DOHH2 (cell line): ENCODE data around the gene THRB.

Experiments
- H3F3A ChIP-seq: fragments of 200-600 bp; sonication (generic), shearing (Covaris generic); 2 replicates; pipeline ENCODE4 v1.6.0; 2016; ENCODE audit warnings: antibody characterized with exemption, mild to moderate bottlenecking; ENCODE audit not compliant: control insufficient read depth, insufficient read depth
- H3K27ac ChIP-seq: fragments of 200-600 bp; sonication (generic); 2 replicates; pipeline ENCODE4 v1.5.1; 2014; ENCODE audit warnings: low read depth, mild to moderate bottlenecking, low read length, moderate library complexity
- H3K27me3 ChIP-seq: fragments of 200-600 bp; sonication (generic); 2 replicates; pipeline ENCODE4 v1.6.1; 2014; ENCODE audit warnings: mild to moderate bottlenecking, low read length, mixed read lengths; ENCODE audit not compliant: control insufficient read depth
- H3K36me3 ChIP-seq: fragments of 200-600 bp; sonication (generic); 2 replicates; pipeline ENCODE4 v1.6.1; 2014; ENCODE audit warnings: mild to moderate bottlenecking, low read length, moderate library complexity, mixed read lengths; ENCODE audit not compliant: control insufficient read depth
- H3K4me1 ChIP-seq: fragments of 200-600 bp; sonication (generic); 2 replicates; pipeline ENCODE4 v1.6.1; 2014; ENCODE audit warnings: mild to moderate bottlenecking, low read length, mixed read lengths; ENCODE audit not compliant: control insufficient read depth
- H3K4me2 ChIP-seq: fragments of 200-600 bp; sonication (generic); 2 replicates; pipeline ENCODE4 v1.6.0; 2014; ENCODE audit warnings: mild to moderate bottlenecking, low read length, moderate library complexity
- H3K4me3 ChIP-seq: fragments of 200-600 bp; sonication (generic); 2 replicates; pipeline ENCODE4 v1.5.1; 2014; ENCODE audit warnings: mild to moderate bottlenecking, low read length, mixed read lengths
- H3K79me2 ChIP-seq: fragments of 200-600 bp; sonication (generic); 2 replicates; pipeline ENCODE4 v1.6.1; 2014; ENCODE audit warnings: mild to moderate bottlenecking, low read length, mixed read lengths; ENCODE audit not compliant: control insufficient read depth
- H3K9me2 ChIP-seq: fragments of 200-600 bp; sonication (generic); replicated peaks from 2 replicates; pipeline ENCODE4 v1.6.1; 2014; ENCODE audit warnings: mild to moderate bottlenecking, low read length, mixed read lengths; ENCODE audit not compliant: control insufficient read depth
- H3K9me3 ChIP-seq: fragments of 200-600 bp; sonication (generic); 2 replicates; pipeline ENCODE4 v1.6.1; 2014; ENCODE audit warnings: antibody characterized with exemption, low read length, mixed read lengths; ENCODE audit not compliant: control insufficient read depth, insufficient read depth
- H4K20me1 ChIP-seq: fragments of 200-600 bp; sonication (generic); 2 replicates; pipeline ENCODE4 v1.6.0; 2014; ENCODE audit warnings: low read depth, mild to moderate bottlenecking, antibody characterized with exemption, low read length, moderate library complexity; ENCODE audit not compliant: control insufficient read depth, insufficient read depth
- EZH2phosphoT487 ChIP-seq: fragments of 200-600 bp; sonication (generic); IDR thresholded peaks from 2 replicates; pipeline ENCODE4 v1.6.1; 2017; ENCODE audit warnings: borderline replicate concordance, mild to moderate bottlenecking, antibody characterized with exemption, low read length, moderate library complexity, mixed read lengths
- TF ChIP-seq, protein P1 (sequence below): fragments of 200-600 bp; sonication (generic); IDR thresholded peaks from one replicate; pipeline ENCODE4 v1.5.1; 2014; ENCODE audit warnings: antibody characterized with exemption, mild to moderate bottlenecking, low read depth, low read length; ENCODE audit not compliant: poor library complexity, severe bottlenecking

THRB gene

DNA sequence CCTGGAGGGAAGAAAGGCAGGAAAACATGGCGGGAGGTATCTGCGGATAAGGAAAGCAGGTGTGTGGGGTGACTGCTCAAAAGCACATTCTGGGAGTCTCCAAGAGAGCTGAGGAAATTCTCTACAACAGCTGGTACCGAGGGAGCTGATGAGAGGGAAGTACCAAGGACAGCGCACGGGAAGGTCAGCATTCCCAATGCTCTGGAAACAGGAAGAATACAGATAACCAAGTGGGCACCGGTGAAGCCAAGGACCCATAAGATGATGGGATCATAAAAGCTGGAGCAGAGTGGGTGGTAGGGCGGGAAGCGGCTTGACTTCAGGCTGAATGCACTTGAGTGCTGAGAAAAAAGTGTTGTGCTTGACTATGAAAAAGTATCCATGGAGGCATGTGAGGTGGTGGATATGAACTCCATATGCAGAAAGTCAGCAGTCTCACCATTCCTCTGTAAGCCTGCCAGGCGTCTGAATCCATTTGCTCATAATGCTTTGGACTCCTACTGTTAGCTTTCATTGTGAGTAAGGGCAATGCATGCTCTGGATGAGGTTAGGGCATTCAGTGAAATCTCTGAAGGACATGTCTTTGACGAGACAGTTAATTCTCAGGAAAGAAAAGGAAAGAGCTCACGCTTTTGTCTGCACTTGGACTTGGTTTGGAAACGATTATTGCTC, 334.1 kb downstream of the THRB start:
- Histone ChIP-seq H4K20me1 (no peaks in the 10 kb centered on the region), H3K4me2 (no peak overlapping the region), H3K4me3 (no peak overlapping the region), H3K4me1 (no peaks in the 10 kb centered on the region), H3K27me3 (no peaks in the 10 kb centered on the region), H3K36me3 (no peaks in the 10 kb centered on the region), H3K9me3 (no peaks in the 10 kb centered on the region), H3F3A (no peaks in the 10 kb centered on the region), H3K27ac (no peak overlapping the region), H3K9me2 (no peaks in the 10 kb centered on the region), H3K79me2 (no peaks in the 10 kb centered on the region)
- no peak for TF ChIP-seq EZH2phosphoT487
- TF ChIP-seq, protein P1, sequence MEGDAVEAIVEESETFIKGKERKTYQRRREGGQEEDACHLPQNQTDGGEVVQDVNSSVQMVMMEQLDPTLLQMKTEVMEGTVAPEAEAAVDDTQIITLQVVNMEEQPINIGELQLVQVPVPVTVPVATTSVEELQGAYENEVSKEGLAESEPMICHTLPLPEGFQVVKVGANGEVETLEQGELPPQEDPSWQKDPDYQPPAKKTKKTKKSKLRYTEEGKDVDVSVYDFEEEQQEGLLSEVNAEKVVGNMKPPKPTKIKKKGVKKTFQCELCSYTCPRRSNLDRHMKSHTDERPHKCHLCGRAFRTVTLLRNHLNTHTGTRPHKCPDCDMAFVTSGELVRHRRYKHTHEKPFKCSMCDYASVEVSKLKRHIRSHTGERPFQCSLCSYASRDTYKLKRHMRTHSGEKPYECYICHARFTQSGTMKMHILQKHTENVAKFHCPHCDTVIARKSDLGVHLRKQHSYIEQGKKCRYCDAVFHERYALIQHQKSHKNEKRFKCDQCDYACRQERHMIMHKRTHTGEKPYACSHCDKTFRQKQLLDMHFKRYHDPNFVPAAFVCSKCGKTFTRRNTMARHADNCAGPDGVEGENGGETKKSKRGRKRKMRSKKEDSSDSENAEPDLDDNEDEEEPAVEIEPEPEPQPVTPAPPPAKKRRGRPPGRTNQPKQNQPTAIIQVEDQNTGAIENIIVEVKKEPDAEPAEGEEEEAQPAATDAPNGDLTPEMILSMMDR, result no peak

DNA sequence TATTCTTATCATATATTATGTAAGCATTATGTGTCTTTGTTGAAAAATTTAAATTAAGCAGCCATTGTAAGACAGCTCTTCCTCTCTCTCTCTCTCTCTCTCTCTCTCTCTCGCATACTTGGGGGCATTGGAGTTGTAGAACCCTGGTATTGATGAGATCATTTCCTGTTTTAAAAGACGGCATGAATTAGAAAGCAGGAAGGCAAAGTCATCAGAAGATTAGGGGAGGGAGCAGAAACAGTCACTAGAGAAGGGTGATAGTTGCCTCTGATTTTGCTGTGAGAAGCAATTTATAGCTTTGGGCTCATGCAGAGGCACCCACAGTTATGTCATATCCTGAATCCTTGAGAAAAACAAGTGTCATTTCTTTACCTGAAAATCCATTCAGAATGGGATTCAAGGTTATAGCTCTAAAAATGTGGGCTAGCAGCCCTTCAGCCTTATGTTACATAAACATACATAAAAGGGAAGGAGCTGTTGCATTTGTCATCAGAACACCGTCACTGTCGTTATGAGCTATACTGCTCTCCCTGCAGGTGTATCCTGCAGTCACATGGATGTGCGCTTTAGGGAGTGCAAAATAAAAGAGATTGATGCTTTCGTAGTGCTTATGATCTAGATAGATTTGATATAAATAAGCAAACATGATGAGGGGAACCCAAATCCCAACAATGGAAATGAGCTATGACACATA, 335.7 kb downstream of the THRB start:
- Histone ChIP-seq H3K27ac (no peak overlapping the region), H3K27me3 (peaks cover 4% of the 10 kb centered on the region; the same call in 1 of the 2 replicates), H3K9me2 (no peaks in the 10 kb centered on the region), H3F3A (no peaks in the 10 kb centered on the region), H3K4me3 (no peak overlapping the region), H3K9me3 (no peaks in the 10 kb centered on the region), H3K4me2 (no peak overlapping the region), H3K4me1 (peaks cover 6% of the 10 kb centered on the region), H3K79me2 (no peaks in the 10 kb centered on the region), H4K20me1 (no peaks in the 10 kb centered on the region), H3K36me3 (no peaks in the 10 kb centered on the region)
- TF ChIP-seq, protein P1, result no peak
- TF ChIP-seq EZH2phosphoT487, result no peak

DNA sequence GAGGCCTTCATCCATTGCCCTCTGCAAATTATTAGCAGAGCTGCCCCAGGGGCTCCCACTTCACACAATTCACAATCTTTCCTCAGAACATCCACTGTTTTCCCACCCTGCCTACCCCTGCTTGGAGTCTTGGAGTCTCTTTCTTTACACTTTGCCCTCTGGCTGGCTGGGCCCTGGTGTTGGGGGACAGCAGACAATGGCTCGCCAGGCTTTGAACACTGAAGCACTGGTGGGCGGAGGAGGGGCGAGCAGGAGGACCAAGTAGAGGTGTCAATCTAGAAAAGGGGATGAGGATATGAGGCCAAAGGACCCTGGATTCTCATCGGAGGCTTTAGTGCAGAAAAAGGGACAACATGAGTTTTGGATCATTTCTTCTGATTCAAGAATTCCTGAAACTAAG, 337.5 kb downstream of the THRB start:
- Histone ChIP-seq H3K36me3 (no peaks in the 10 kb centered on the region), H3K4me2 (no peak overlapping the region), H3K27ac (no peak overlapping the region), H3F3A (no peaks in the 10 kb centered on the region), H3K79me2 (no peaks in the 10 kb centered on the region), H3K27me3 (peaks cover 4% of the 10 kb centered on the region; the same call in 1 of the 2 replicates), H3K4me3 (no peak overlapping the region), H3K9me2 (no peaks in the 10 kb centered on the region), H3K4me1 (peaks cover 6% of the 10 kb centered on the region), H4K20me1 (no peaks in the 10 kb centered on the region), H3K9me3 (no peaks in the 10 kb centered on the region)
- TF ChIP-seq, protein P1, result no peak
- no peak for TF ChIP-seq EZH2phosphoT487
